Endodermal cell (in vitro differentiated cells): ENCODE measurements around the gene KIF16B. TPM values are rescaled to one million over a fixed set of nuclear protein-coding genes. Genes with fewer than 3 reads are reported as not detected.

Source experiments
- DNase-seq: peaks from one replicate; pipeline ENCODE4 v3.0.0-alpha.2; 2017
- H3K27ac ChIP-seq: 2 replicates; pipeline ENCODE4 v1.5.1; 2013; ENCODE audit warnings: mild to moderate bottlenecking, low read depth, low read length, moderate library complexity
- H3K27me3 ChIP-seq: 2 replicates; pipeline ENCODE4 v1.6.1; 2013; ENCODE audit warnings: mild to moderate bottlenecking, low read length, moderate library complexity; ENCODE audit not compliant: insufficient read depth, control insufficient read depth, poor library complexity, severe bottlenecking
- H3K36me3 ChIP-seq: 2 replicates; pipeline ENCODE4 v1.7.0; 2013; ENCODE audit warnings: mild to moderate bottlenecking, low read length, moderate library complexity; ENCODE audit not compliant: control insufficient read depth, insufficient read depth
- H3K4me1 ChIP-seq: one replicate; pipeline ENCODE4 v1.7.0; 2013; ENCODE audit warnings: low read length; ENCODE audit not compliant: control insufficient read depth, insufficient read depth
- H3K4me3 ChIP-seq: 2 replicates; pipeline ENCODE4 v1.5.1; 2013; ENCODE audit warnings: mild to moderate bottlenecking, low read length, moderate library complexity
- H3K9ac ChIP-seq: 2 replicates; pipeline ENCODE4 v1.6.1; 2013; ENCODE audit warnings: mild to moderate bottlenecking, low read length, moderate library complexity; ENCODE audit not compliant: poor library complexity, severe bottlenecking; ENCODE audit errors: extremely low read depth
- H3K9me3 ChIP-seq: 2 replicates; pipeline ENCODE4 v1.6.1; 2013; ENCODE audit warnings: mild to moderate bottlenecking, low read length, moderate library complexity; ENCODE audit not compliant: control insufficient read depth
- H3K27ac Mint-ChIP-seq: 2 replicates; pipeline ENCODE4 v1.8.0; 2020; ENCODE audit warnings: mixed read lengths
- H3K27me3 Mint-ChIP-seq: 2 replicates; pipeline ENCODE4 v1.8.0; 2021; ENCODE audit warnings: mild to moderate bottlenecking, mixed read lengths; ENCODE audit not compliant: insufficient read depth
- H3K36me3 Mint-ChIP-seq: 2 replicates; pipeline ENCODE4 v1.8.0; 2020; ENCODE audit warnings: low read depth, mixed read lengths
- H3K4me1 Mint-ChIP-seq: 2 replicates; pipeline ENCODE4 v1.8.0; 2020; ENCODE audit warnings: mixed read lengths
- H3K4me3 Mint-ChIP-seq: 2 replicates; pipeline ENCODE4 v1.8.0; 2020; ENCODE audit warnings: mild to moderate bottlenecking, moderate library complexity, mixed read lengths
- H3K9me3 Mint-ChIP-seq: 2 replicates; pipeline ENCODE4 v1.8.0; 2020; ENCODE audit warnings: mild to moderate bottlenecking, mixed read lengths
- WGBS, 2 experiments: methylation state at CpG; one replicate each; pipeline versions ENCODE4 v1.1.5 to v1.1.7; 2013; ENCODE audit warnings: missing lambda C conversion rate in 2 of 2, mixed read lengths in 1 of 2; ENCODE audit not compliant: insufficient coverage in 1 of 2, insufficient read length in 1 of 2; 5-methylcytosine and 5-hydroxymethylcytosine counted together
- total RNA-seq, 2 donors: library from RNA; stranded (reverse); fragmentation: NEBNext Ultra II Directional in 1 of 2; extraction: Animal tissue kit (Norgen Biotek cat#: 25700) in 1 of 2; gene quantifications; 2 replicates in 1 of 2; 3 replicates in 1 of 2; pipeline ENCODE4 v1.2.1, GENCODE V29; 2021
- TF ChIP-seq, protein P1 (sequence below): fragments of 200-600 bp; sonication (generic); conservative IDR thresholded peaks from 2 replicates; pipeline ENCODE4 v1.5.0; 2021; ENCODE audit warnings: antibody characterized with exemption, mild to moderate bottlenecking

KIF16B gene
- total RNA-seq, 2 donors from 2014 or later = 17.3 to 18.8 TPM

DNA sequence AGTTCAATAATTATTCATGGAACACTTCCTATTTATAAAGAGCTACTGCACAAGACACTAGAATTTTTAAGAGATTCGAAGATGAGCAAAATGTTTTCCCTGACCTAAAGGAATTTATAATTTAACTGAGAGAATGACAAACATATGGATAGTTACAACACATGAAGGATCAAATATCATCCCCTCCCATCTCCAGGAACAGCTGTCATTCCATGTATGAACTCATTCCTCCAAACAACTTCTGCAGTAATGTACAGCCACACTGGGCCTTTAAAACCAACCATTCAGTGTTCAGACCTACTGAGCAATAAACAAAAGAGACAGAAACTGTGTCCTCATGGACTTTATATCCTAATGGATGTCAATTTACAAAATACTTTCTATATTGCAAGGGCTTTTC is 87.8 kb downstream of the KIF16B start:
- Histone ChIP-seq H3K27me3 (no peaks in the 10 kb centered on the region), H3K9ac (no peak overlapping the region), H3K27ac (no peak overlapping the region), H3K9me3 (no peaks in the 10 kb centered on the region), H3K4me1 (no peaks in the 10 kb centered on the region), H3K4me3 (no peak overlapping the region), H3K36me3 (peaks cover 7% of the 10 kb centered on the region)
- H3K27me3 Mint-ChIP-seq = no peaks in the 10 kb centered on the region
- no peak overlapping the region for H3K4me3 Mint-ChIP-seq
- H3K36me3 Mint-ChIP-seq = peaks cover 32% of the 10 kb centered on the region
- H3K27ac Mint-ChIP-seq = no peak overlapping the region
- DNase-seq = no peak
- no peaks in the 10 kb centered on the region for H3K9me3 Mint-ChIP-seq
- WGBS, 2 experiments = 75% methylated on average over 1 of the region's 1 CpG; no CpG with 5 or more reads in 1 of the 2 experiments
- TF ChIP-seq, protein P1, sequence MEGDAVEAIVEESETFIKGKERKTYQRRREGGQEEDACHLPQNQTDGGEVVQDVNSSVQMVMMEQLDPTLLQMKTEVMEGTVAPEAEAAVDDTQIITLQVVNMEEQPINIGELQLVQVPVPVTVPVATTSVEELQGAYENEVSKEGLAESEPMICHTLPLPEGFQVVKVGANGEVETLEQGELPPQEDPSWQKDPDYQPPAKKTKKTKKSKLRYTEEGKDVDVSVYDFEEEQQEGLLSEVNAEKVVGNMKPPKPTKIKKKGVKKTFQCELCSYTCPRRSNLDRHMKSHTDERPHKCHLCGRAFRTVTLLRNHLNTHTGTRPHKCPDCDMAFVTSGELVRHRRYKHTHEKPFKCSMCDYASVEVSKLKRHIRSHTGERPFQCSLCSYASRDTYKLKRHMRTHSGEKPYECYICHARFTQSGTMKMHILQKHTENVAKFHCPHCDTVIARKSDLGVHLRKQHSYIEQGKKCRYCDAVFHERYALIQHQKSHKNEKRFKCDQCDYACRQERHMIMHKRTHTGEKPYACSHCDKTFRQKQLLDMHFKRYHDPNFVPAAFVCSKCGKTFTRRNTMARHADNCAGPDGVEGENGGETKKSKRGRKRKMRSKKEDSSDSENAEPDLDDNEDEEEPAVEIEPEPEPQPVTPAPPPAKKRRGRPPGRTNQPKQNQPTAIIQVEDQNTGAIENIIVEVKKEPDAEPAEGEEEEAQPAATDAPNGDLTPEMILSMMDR = no peak
- no peaks in the 10 kb centered on the region for H3K4me1 Mint-ChIP-seq

DNA sequence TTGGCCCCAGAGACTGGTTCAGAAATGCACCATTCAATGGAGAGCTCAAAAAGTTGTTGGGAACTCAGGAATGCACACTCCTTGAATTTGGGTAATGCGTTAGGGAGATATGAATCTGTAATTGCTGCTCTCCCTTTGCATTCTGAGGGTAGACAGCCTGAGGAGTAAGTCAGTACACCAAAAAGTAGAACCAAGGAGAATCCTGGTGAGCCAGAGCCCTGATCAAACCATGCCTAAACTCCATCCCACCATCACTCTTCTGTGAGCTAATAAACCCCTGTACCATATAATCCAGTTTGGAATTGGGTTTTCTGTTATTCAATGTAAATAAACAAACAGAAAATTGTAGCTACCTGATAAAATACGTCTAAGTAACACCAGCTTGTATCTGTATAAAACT is 90.2 kb downstream of the KIF16B start:
- H3K27ac Mint-ChIP-seq = no peak overlapping the region

DNA sequence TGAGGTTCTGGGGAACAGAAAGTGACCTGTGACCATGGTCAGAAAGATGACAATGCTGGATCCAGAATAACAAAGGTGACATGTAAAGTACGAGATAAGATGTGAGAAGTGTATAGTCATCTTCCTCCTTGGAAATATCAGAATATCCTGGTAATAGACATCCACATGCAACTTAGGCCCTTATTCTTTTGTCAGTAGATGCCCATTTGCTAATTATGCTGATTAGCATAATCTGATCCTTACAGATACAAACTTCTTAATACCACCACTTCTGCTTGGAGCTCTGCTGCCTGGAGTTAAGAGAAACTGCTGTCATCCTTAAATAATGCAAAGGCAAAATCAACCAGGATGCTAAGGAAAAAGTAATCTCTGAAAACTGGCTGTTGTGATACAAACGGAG is 91.3 kb downstream of the KIF16B start:
- no peak overlapping the region for H3K4me3 Mint-ChIP-seq
- Histone ChIP-seq H3K4me1 (peaks cover 2% of the 10 kb centered on the region), H3K4me3 (no peak overlapping the region), H3K27ac (no peak overlapping the region), H3K9ac (no peak overlapping the region), H3K27me3 (no peaks in the 10 kb centered on the region), H3K9me3 (no peaks in the 10 kb centered on the region), H3K36me3 (peaks cover 7% of the 10 kb centered on the region)
- no peaks in the 10 kb centered on the region for H3K27me3 Mint-ChIP-seq
- H3K36me3 Mint-ChIP-seq = peaks cover 26% of the 10 kb centered on the region
- no peak for DNase-seq
- no peak overlapping the region for H3K27ac Mint-ChIP-seq
- TF ChIP-seq, protein P1 = no peak
- 82 to 90% methylated on average over 2 of the region's 2 CpGs for WGBS, 2 experiments
- H3K9me3 Mint-ChIP-seq = no peaks in the 10 kb centered on the region
- H3K4me1 Mint-ChIP-seq = peaks cover 9% of the 10 kb centered on the region

More for the DNA sequence above, 90.2 kb downstream of the KIF16B start:
- Histone ChIP-seq H3K9ac (no peak overlapping the region), H3K4me3 (no peak overlapping the region), H3K27ac (no peak overlapping the region), H3K36me3 (peaks cover 7% of the 10 kb centered on the region), H3K27me3 (no peaks in the 10 kb centered on the region), H3K4me1 (no peaks in the 10 kb centered on the region), H3K9me3 (no peaks in the 10 kb centered on the region)
- H3K36me3 Mint-ChIP-seq = peaks cover 32% of the 10 kb centered on the region
- DNase-seq = no peak
- H3K4me1 Mint-ChIP-seq = no peaks in the 10 kb centered on the region
- H3K27me3 Mint-ChIP-seq = no peaks in the 10 kb centered on the region
- TF ChIP-seq, protein P1 = no peak
- 97 to 100% methylated on average over 1 to 2 of the region's 2 CpGs for WGBS, 2 experiments
- no peaks in the 10 kb centered on the region for H3K9me3 Mint-ChIP-seq
- no peak overlapping the region for H3K4me3 Mint-ChIP-seq
